GM18511 (cell line): ENCODE results near the gene DDX10.

Experiments used
- ATAC-seq: cut with Tn5 transposase; IDR thresholded peaks from one replicate; pipeline ENCODE4 v1.9.1; 2021; ENCODE audit warnings: mild to moderate bottlenecking, moderate library complexity; ENCODE audit not compliant: unreplicated experiment

Gene DDX10

GRCh38 chr11:108965306-108966001 is 300.6 kb downstream of the DDX10 start:
- no peak for ATAC-seq

DNA sequence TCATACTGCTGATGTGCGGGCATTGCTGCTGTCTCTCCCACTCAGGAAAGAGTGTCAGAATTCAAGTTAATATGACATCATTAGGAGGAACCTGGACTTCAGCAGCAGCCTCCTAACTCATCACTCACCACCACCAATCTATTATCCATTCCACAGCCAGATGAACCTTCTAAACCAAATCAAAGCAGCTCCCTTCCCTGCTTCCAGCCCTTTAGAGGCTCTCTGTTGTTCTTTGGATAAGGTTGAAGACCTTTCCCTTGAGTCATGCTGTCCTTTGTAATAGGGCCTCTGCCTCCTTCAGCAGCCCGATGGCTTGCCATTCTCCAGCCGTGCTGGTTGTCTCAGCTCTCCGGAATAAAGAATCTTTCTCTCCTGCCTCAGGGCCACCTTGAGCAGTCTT is 301.3 kb downstream of the DDX10 start:
- no peak for ATAC-seq

DNA sequence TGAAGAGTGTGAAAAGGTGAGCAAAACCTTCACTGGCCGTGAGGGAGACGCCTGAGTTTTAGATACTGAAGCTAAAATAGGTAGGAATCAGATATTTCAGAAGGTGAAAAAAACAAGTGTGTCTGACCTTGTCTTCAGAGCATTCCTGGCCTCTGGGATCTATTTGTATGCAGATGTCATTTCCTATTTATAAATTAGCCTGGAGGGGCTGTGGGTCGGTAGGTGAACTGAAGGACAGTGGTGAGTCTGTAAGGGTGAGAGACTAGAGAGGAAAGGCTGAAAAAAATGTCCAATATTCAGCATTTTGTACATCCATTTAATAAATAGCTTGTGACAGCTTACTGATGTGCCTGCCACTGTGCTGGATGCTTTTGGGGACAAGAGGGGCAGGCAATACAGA is 302.1 kb downstream of the DDX10 start:
- no peak for ATAC-seq

- no peak for ATAC-seq
Measured at GRCh38 chr11:108967571-108967970, 302.7 kb downstream of the DDX10 start.

GRCh38 chr11:108970221-108970991 is 305.5 kb downstream of the DDX10 start:
- ATAC-seq = no peak

DNA sequence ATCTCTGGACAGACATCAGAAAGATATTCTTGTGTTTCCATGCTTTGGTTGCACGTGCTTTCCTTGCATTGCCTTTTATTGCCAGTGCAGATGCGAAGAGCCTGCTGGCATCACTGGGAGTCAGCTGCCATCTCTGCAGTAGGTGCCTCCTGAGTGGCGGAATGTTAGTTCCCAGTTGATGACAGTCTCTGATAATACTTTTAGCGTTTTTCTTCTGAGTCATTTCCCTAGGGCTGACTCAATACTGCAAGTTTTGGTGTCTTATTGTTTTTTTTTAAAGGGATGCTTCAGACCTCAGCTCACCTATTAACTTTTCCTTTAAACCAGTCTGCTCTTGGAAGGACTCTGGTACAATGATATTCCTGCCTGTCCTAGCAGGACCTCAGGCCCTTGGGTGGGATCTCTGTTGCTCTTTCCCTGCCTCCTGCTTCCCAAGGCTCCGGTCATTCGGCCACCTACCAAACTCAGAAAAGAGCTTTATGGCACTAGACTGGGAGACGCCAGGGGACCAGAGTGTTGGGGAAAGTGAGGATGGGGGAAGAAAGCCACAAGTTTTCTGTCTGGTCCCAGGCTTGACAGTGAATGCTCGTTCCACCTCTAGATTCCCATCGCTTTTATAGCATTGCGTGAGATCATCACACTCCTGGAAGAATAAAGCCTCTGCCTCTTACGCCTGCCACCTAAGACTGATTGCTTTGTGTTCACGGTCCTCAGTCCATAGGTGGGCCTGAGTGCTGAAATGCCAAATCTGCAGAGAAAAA is 308.7 kb downstream of the DDX10 start:
- ATAC-seq = no peak

GRCh38 chr11:108975026-108975425 is 310.2 kb downstream of the DDX10 start:
- ATAC-seq = no peak

GRCh38 chr11:108975641-108976071 is 310.8 kb downstream of the DDX10 start:
- ATAC-seq = no peak

DNA sequence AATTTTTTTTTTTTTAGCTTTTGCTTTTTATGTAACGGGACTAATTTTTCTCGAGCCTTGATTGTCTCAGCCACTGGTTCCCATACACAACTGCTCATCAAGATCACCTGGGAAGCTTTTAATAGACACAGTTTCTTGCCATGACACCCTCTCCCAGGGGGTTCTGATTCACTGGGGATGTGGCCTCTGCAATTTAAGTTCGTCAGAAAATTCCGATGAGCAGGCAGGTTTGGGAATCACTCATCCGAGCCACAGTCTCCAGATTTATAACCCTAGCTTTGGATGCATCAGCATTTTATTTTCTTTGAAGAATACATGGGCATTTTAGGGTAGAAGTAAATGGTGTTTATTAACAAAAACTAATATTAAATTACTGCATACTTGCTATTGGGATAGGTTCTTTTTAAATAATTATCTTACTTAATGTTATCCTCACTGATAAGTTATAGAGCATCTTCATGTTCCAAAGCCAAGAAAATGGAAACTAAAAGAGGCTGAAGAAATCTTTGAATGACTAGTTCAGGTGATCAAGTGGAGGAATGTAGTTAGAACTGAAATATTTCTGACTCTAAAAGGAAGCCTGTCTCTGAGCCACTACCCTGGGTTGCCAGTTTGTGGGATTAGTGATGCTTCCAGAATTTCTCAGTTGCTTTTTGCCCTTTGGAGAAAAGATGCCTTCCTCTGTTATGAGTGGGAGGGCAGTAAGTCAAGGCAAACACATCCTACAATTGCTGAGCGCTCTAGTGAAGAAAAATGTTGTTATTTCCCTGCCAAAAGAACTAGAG is 319.0 kb downstream of the DDX10 start:
- ATAC-seq = no peak

DNA sequence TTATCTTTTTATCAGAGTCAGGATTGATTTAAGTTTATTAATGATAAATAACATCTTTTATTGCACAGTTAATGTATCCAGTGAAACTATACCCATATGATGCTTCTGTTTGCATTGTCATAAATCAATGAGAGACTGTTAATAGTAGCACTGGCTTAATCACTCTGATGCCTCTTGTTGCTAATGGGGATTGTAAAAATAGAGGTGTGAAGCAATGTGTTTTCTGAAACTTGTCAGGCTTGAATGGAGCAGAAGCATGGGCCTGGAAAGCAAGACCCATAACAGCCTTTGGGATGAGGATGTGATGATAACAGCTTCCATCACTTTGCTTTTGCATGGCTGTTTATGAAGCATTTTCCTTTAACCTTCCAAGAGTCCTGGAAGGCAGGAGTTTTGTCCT is 319.7 kb downstream of the DDX10 start:
- no peak for ATAC-seq

DNA sequence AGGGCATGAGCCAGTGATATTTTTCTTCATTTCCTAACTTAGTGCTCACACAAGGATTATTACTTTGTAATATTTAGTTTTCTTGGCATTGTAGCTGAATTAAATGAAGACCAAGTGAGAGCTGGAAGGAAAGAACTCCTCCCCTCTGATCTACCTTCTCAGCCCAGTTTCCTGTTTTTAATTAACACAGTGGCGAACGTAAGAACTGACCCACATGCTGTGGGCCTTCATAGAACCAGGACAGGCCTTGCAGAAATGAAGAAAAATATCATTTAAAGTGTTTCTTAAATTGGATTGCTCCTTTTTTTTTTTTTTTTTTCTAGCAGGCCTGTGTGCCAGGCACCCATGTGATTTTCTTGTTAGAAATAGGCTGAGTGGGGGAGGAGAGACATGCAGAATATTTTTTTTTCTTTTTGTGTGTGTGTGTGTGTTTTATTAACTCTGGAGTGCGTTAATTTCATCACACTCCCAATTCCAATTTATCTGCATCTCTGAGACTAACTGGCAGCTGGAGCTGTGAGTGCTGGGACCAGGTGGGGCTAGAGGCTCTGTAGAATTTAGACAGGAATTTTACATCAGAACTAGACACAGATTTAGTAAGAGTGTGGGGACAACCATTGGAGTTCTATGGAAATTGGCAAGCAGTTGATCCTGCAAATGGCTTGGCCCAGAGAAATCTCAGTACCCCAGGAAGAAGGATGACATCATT is 320.5 kb downstream of the DDX10 start:
- no peak for ATAC-seq

- no peak for ATAC-seq
Measured at GRCh38 chr11:108985945-108986279, 321.0 kb downstream of the DDX10 start.
